Hepatocyte (in vitro differentiated cells): ENCODE measurements around the gene PAX6.

Source experiments
- EZH2 ChIP-seq: fragments of 200-600 bp; sonication (generic); IDR thresholded peaks from 2 replicates; pipeline ENCODE4 v1.6.1; 2016; ENCODE audit warnings: antibody characterized with exemption, mild to moderate bottlenecking, borderline replicate concordance
- EZH2phosphoT487 ChIP-seq: fragments of 200-600 bp; sonication (generic); IDR thresholded peaks from one replicate; pipeline ENCODE4 v1.6.1; 2018; ENCODE audit warnings: antibody characterized with exemption, mild to moderate bottlenecking, low read depth, moderate library complexity; ENCODE audit not compliant: unreplicated experiment, severe bottlenecking
- TF ChIP-seq, protein P1 (sequence below): fragments of 200-600 bp; sonication (generic); IDR thresholded peaks from 2 replicates; pipeline ENCODE4 v1.5.1; 2016; ENCODE audit warnings: antibody characterized with exemption, mild to moderate bottlenecking; ENCODE audit not compliant: poor library complexity

- TF ChIP-seq, protein P1, sequence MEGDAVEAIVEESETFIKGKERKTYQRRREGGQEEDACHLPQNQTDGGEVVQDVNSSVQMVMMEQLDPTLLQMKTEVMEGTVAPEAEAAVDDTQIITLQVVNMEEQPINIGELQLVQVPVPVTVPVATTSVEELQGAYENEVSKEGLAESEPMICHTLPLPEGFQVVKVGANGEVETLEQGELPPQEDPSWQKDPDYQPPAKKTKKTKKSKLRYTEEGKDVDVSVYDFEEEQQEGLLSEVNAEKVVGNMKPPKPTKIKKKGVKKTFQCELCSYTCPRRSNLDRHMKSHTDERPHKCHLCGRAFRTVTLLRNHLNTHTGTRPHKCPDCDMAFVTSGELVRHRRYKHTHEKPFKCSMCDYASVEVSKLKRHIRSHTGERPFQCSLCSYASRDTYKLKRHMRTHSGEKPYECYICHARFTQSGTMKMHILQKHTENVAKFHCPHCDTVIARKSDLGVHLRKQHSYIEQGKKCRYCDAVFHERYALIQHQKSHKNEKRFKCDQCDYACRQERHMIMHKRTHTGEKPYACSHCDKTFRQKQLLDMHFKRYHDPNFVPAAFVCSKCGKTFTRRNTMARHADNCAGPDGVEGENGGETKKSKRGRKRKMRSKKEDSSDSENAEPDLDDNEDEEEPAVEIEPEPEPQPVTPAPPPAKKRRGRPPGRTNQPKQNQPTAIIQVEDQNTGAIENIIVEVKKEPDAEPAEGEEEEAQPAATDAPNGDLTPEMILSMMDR = no peak
- TF ChIP-seq EZH2 (no peak), EZH2phosphoT487 (no peak)
Observed at GRCh38 chr11:31804312-31805036, 6.6 kb downstream of the PAX6 start.
